Activated CD4-positive, alpha-beta T cell treated with anti-CD3 and anti-CD28 coated beads, Interleukin-2, amount 10 ng/mL, durations not matched to agents 24 days and 14 days (primary cell): ENCODE data around the gene FRMD4A. TPM values are rescaled to one million over a fixed set of nuclear protein-coding genes. Genes with fewer than 3 reads are reported as not detected.
"Not testable (repeated sequence)": the region's sequence is repeated elsewhere in the genome, so short reads cannot be mapped to it uniquely, and the experiment has no call there.

Experiments
- DNase-seq: peaks from one replicate; pipeline ENCODE4 v3.0.0; 2022
- H3K27ac Mint-ChIP-seq: one replicate; pipeline ENCODE4 v1.8.0; 2022; ENCODE audit warnings: mild to moderate bottlenecking, mixed read lengths
- H3K27me3 Mint-ChIP-seq: one replicate; pipeline ENCODE4 v1.8.0; 2022; ENCODE audit warnings: mixed read lengths
- H3K36me3 Mint-ChIP-seq: one replicate; pipeline ENCODE4 v1.8.0; 2022; ENCODE audit warnings: low read depth, mild to moderate bottlenecking, mixed read lengths
- H3K4me1 Mint-ChIP-seq: one replicate; pipeline ENCODE4 v1.8.0; 2021; ENCODE audit warnings: mixed read lengths
- H3K4me3 Mint-ChIP-seq: one replicate; pipeline ENCODE4 v1.8.0; 2022; ENCODE audit warnings: mild to moderate bottlenecking, moderate library complexity, mixed read lengths
- H3K9me3 Mint-ChIP-seq: one replicate; pipeline ENCODE4 v1.8.0; 2021; ENCODE audit warnings: mixed read lengths
- intact Hi-C: fragments of 100-400 bp; cut with micrococcal nuclease; formaldehyde crosslinking; loops from one replicate; pipeline ENCODE4 v1.15.1; 2023
- total RNA-seq: library from RNA; stranded (reverse); gene quantifications from 2 replicates; pipeline ENCODE4 v1.2.3, GENCODE V29; 2022

The FRMD4A gene
- total RNA-seq, 1 donor from 2014 or later, result 0.98 TPM

- no peaks in the 10 kb centered on the region for H3K9me3 Mint-ChIP-seq
- H3K27me3 Mint-ChIP-seq, result no peaks in the 10 kb centered on the region
- DNase-seq, result no peak
- intact Hi-C loops, result no loop called here
- H3K27ac Mint-ChIP-seq, result no peak overlapping the region
- H3K4me1 Mint-ChIP-seq, result no peaks in the 10 kb centered on the region
- no peaks in the 10 kb centered on the region for H3K36me3 Mint-ChIP-seq
- H3K4me3 Mint-ChIP-seq, result no peak overlapping the region
Measured at GRCh38 chr10:13956826-13957225, 373.9 kb downstream of the FRMD4A start.

GRCh38 chr10:13955409-13956068 lies 375.2 kb downstream of the FRMD4A start:
- no peaks in the 10 kb centered on the region for H3K36me3 Mint-ChIP-seq
- intact Hi-C loops, result no loop called here
- no peak for DNase-seq
- H3K27me3 Mint-ChIP-seq, result peaks cover 1% of the 10 kb centered on the region
- no peaks in the 10 kb centered on the region for H3K4me1 Mint-ChIP-seq
- no peak overlapping the region for H3K27ac Mint-ChIP-seq
- H3K9me3 Mint-ChIP-seq, result no peaks in the 10 kb centered on the region
- no peak overlapping the region for H3K4me3 Mint-ChIP-seq

GRCh38 chr10:13954195-13954594 lies 376.5 kb downstream of the FRMD4A start:
- H3K27ac Mint-ChIP-seq, H3K27me3 Mint-ChIP-seq, H3K9me3 Mint-ChIP-seq, intact Hi-C loops, H3K4me1 Mint-ChIP-seq, H3K4me3 Mint-ChIP-seq, DNase-seq, H3K36me3 Mint-ChIP-seq: not testable (repeated sequence)

- H3K4me3 Mint-ChIP-seq, result no peak overlapping the region
- H3K4me1 Mint-ChIP-seq, result no peaks in the 10 kb centered on the region
- no peak for DNase-seq
- no peaks in the 10 kb centered on the region for H3K9me3 Mint-ChIP-seq
- H3K27ac Mint-ChIP-seq, result no peak overlapping the region
- no peaks in the 10 kb centered on the region for H3K36me3 Mint-ChIP-seq
- H3K27me3 Mint-ChIP-seq, result peaks cover 2% of the 10 kb centered on the region
- intact Hi-C loops, result no loop called here
Measured at GRCh38 chr10:13953371-13953770, 377.4 kb downstream of the FRMD4A start.

- Mint-ChIP-seq H3K27me3 (peaks cover 2% of the 10 kb centered on the region), H3K36me3 (no peaks in the 10 kb centered on the region), H3K9me3 (no peaks in the 10 kb centered on the region), H3K4me3 (no peak overlapping the region), H3K27ac (no peak overlapping the region), H3K4me1 (no peaks in the 10 kb centered on the region)
- intact Hi-C loops, result no loop called here
- no peak for DNase-seq
Measured at GRCh38 chr10:13950543-13950939, 380.2 kb downstream of the FRMD4A start.

- intact Hi-C loops, result no loop called here
- Mint-ChIP-seq H3K27ac (no peak overlapping the region), H3K4me3 (no peak overlapping the region), H3K4me1 (no peaks in the 10 kb centered on the region), H3K9me3 (no peaks in the 10 kb centered on the region), H3K36me3 (no peaks in the 10 kb centered on the region), H3K27me3 (peaks cover 2% of the 10 kb centered on the region)
- DNase-seq, result no peak
Measured at GRCh38 chr10:13949844-13950542, 380.7 kb downstream of the FRMD4A start.

GRCh38 chr10:13946209-13946460 lies 384.6 kb downstream of the FRMD4A start:
- no peaks in the 10 kb centered on the region for H3K36me3 Mint-ChIP-seq
- H3K4me3 Mint-ChIP-seq, result no peak overlapping the region
- intact Hi-C loops, result no loop called here
- H3K4me1 Mint-ChIP-seq, result no peaks in the 10 kb centered on the region
- H3K27ac Mint-ChIP-seq, result no peak overlapping the region
- DNase-seq, result no peak
- H3K9me3 Mint-ChIP-seq, result no peaks in the 10 kb centered on the region
- H3K27me3 Mint-ChIP-seq, result peaks cover 2% of the 10 kb centered on the region

GRCh38 chr10:13945390-13946208 lies 385.1 kb downstream of the FRMD4A start:
- no peaks in the 10 kb centered on the region for H3K4me1 Mint-ChIP-seq
- peaks cover 1% of the 10 kb centered on the region for H3K27me3 Mint-ChIP-seq
- no peak overlapping the region for H3K4me3 Mint-ChIP-seq
- intact Hi-C loops, result no loop called here
- H3K36me3 Mint-ChIP-seq, result no peaks in the 10 kb centered on the region
- no peaks in the 10 kb centered on the region for H3K9me3 Mint-ChIP-seq
- no peak for DNase-seq
- H3K27ac Mint-ChIP-seq, result no peak overlapping the region

GRCh38 chr10:13944823-13945222 lies 385.9 kb downstream of the FRMD4A start:
- intact Hi-C loops, result no loop called here
- Mint-ChIP-seq H3K4me1 (no peaks in the 10 kb centered on the region), H3K4me3 (no peak overlapping the region), H3K9me3 (no peaks in the 10 kb centered on the region), H3K27me3 (no peaks in the 10 kb centered on the region), H3K27ac (no peak overlapping the region), H3K36me3 (no peaks in the 10 kb centered on the region)
- no peak for DNase-seq

- intact Hi-C loops, result no loop called here
- H3K27ac Mint-ChIP-seq, result no peak overlapping the region
- H3K4me1 Mint-ChIP-seq, result no peaks in the 10 kb centered on the region
- no peak overlapping the region for H3K4me3 Mint-ChIP-seq
- no peaks in the 10 kb centered on the region for H3K9me3 Mint-ChIP-seq
- no peaks in the 10 kb centered on the region for H3K36me3 Mint-ChIP-seq
- no peak for DNase-seq
- H3K27me3 Mint-ChIP-seq, result no peaks in the 10 kb centered on the region
Measured at GRCh38 chr10:13943735-13944398, 386.9 kb downstream of the FRMD4A start.

- no peaks in the 10 kb centered on the region for H3K36me3 Mint-ChIP-seq
- no peaks in the 10 kb centered on the region for H3K9me3 Mint-ChIP-seq
- peaks cover 1% of the 10 kb centered on the region for H3K27me3 Mint-ChIP-seq
- H3K4me1 Mint-ChIP-seq, result no peaks in the 10 kb centered on the region
- H3K4me3 Mint-ChIP-seq, result no peak overlapping the region
- no peak for DNase-seq
- intact Hi-C loops, result no loop called here
- no peak overlapping the region for H3K27ac Mint-ChIP-seq
Measured at GRCh38 chr10:13942035-13942434, 388.7 kb downstream of the FRMD4A start.

- Mint-ChIP-seq H3K27ac (no peak overlapping the region), H3K4me3 (no peak overlapping the region), H3K36me3 (no peaks in the 10 kb centered on the region), H3K9me3 (no peaks in the 10 kb centered on the region), H3K4me1 (no peaks in the 10 kb centered on the region), H3K27me3 (peaks cover 4% of the 10 kb centered on the region)
- intact Hi-C loops, result no loop called here
- DNase-seq, result no peak
Measured at GRCh38 chr10:13939391-13939790, 391.3 kb downstream of the FRMD4A start.

GRCh38 chr10:13938950-13939349 lies 391.8 kb downstream of the FRMD4A start:
- Mint-ChIP-seq H3K9me3 (no peaks in the 10 kb centered on the region), H3K36me3 (no peaks in the 10 kb centered on the region), H3K4me3 (no peak overlapping the region), H3K27ac (no peak overlapping the region), H3K4me1 (no peaks in the 10 kb centered on the region), H3K27me3 (peaks cover 4% of the 10 kb centered on the region)
- no peak for DNase-seq
- intact Hi-C loops, result no loop called here

- no peak for DNase-seq
Measured at GRCh38 chr10:13936826-13937225, 393.9 kb downstream of the FRMD4A start.

More at GRCh38 chr10:13936826-13937225, 393.9 kb downstream of the FRMD4A start:
- Mint-ChIP-seq H3K4me3 (no peak overlapping the region), H3K27me3 (peaks cover 6% of the 10 kb centered on the region), H3K9me3 (no peaks in the 10 kb centered on the region), H3K27ac (no peak overlapping the region), H3K4me1 (no peaks in the 10 kb centered on the region), H3K36me3 (no peaks in the 10 kb centered on the region)
- intact Hi-C loops, result no loop called here
